CD4-positive, alpha-beta T cell (primary cell): ENCODE measurements around the gene MAGI3. TPM values are rescaled to one million over a fixed set of nuclear protein-coding genes. Genes with fewer than 3 reads are reported as not detected.

Experiments used
- ATAC-seq: fragments of 200-7000 bp; cut with Tn5 transposase; one replicate; pipeline ENCODE4 v1.10.0; 2022; ENCODE audit warnings: mild to moderate bottlenecking; ENCODE audit not compliant: poor library complexity
- CTCF ChIA-PET: fragments of 350-600 bp; sonication (Branson Sonifier 250); formaldehyde crosslinking; loops from one replicate; lab custom pipeline; 2021; ENCODE audit warnings: antibody characterized with exemption, inconsistent platforms; lab: Charles Lee
- POLR2A ChIA-PET: fragments of 350-600 bp; sonication (Branson Sonifier 250); formaldehyde crosslinking; loops from one replicate; lab custom pipeline; 2021; ENCODE audit warnings: antibody characterized with exemption, inconsistent platforms; lab: Charles Lee
- DNase-seq, 14 experiments: peaks; one replicate each; pipeline ENCODE4 v3.0.0-alpha.2; 2013 to 2020; ENCODE audit warnings: mixed read lengths in 2 of 14
- H3K27ac ChIP-seq, 2 donors: one replicate each; pipeline versions ENCODE4 v1.5.1 to v1.7.0; 2013; ENCODE audit warnings: low read length in 2 of 2, low read depth in 1 of 2, mild to moderate bottlenecking in 1 of 2
- H3K27me3 ChIP-seq, 2 experiments: 1 replicate in 1 of 2; 2 replicates in 1 of 2; pipeline versions ENCODE4 v1.6.1 to v1.7.0; 2013; ENCODE audit warnings: low read length in 2 of 2, control low read depth in 1 of 2, mild to moderate bottlenecking in 1 of 2, moderate library complexity in 1 of 2; ENCODE audit not compliant: insufficient read depth in 2 of 2, control insufficient read depth in 1 of 2
- H3K36me3 ChIP-seq: one replicate; pipeline ENCODE4 v1.6.1; 2013; ENCODE audit warnings: low read length, control low read depth; ENCODE audit not compliant: insufficient read depth
- H3K4me1 ChIP-seq: one replicate; pipeline ENCODE4 v1.6.1; 2013; ENCODE audit warnings: low read length, control low read depth; ENCODE audit not compliant: insufficient read depth
- H3K4me3 ChIP-seq: one replicate; pipeline ENCODE4 v1.5.1; 2013; ENCODE audit warnings: mild to moderate bottlenecking, low read length, moderate library complexity
- H3K9me3 ChIP-seq, 2 experiments: 1 replicate in 1 of 2; 2 replicates in 1 of 2; pipeline versions ENCODE4 v1.6.1 to v1.7.0; 2013; ENCODE audit warnings: low read length in 2 of 2, mild to moderate bottlenecking in 2 of 2, control low read depth in 1 of 2, moderate library complexity in 1 of 2; ENCODE audit not compliant: control insufficient read depth in 1 of 2, insufficient read depth in 1 of 2
- H3K27ac Mint-ChIP-seq: one replicate; pipeline ENCODE4 v1.8.0; 2020; ENCODE audit warnings: mixed read lengths
- H3K27me3 Mint-ChIP-seq: one replicate; pipeline ENCODE4 v1.8.0; 2021; ENCODE audit warnings: mixed read lengths
- H3K36me3 Mint-ChIP-seq: one replicate; pipeline ENCODE4 v1.8.0; 2021; ENCODE audit warnings: low read depth, mixed read lengths
- H3K4me1 Mint-ChIP-seq: one replicate; pipeline ENCODE4 v1.8.0; 2021; ENCODE audit warnings: low read depth, mixed read lengths
- H3K4me3 Mint-ChIP-seq: one replicate; pipeline ENCODE4 v1.8.0; 2020; ENCODE audit warnings: mild to moderate bottlenecking, mixed read lengths
- H3K9me3 Mint-ChIP-seq: one replicate; pipeline ENCODE4 v1.8.0; 2020; ENCODE audit warnings: mixed read lengths
- CTCF ChIP-seq: fragments of 200-600 bp; IDR thresholded peaks from one replicate; pipeline ENCODE4 v1.8.0; 2022; ENCODE audit warnings: antibody characterized with exemption, mild to moderate bottlenecking
- intact Hi-C, 2 experiments: fragments of 100-400 bp; cut with DNase I in 1 of 2; cut with micrococcal nuclease in 1 of 2; formaldehyde crosslinking; loops; one replicate each; pipeline versions ENCODE4 v1.15.1 to v1.9.0; 2023 to 2025; cut with DNase I, micrococcal nuclease
- total RNA-seq, 174 experiments: library from RNA in 2 of 174; stranded (reverse) in 2 of 174; gene quantifications; one replicate each; pipeline ENCODE4 v1.2.3 and lab custom pipeline; 2021 to 2026

The MAGI3 gene
- total RNA-seq, 2 experiments from 2014 or later: 6.7 to 8.7 TPM

- Mint-ChIP-seq H3K4me3 (peak overlapping the region; percentile 92), H3K27me3 (no peaks in the 10 kb centered on the region), H3K27ac (peak overlapping the region; percentile 50), H3K4me1 (peaks cover 28% of the 10 kb centered on the region), H3K9me3 (no peaks in the 10 kb centered on the region), H3K36me3 (peaks cover 5% of the 10 kb centered on the region)
- ChIA-PET CTCF (interaction anchor here (0.5 kb wide), 1 partner anchor 369 kb away, joined by 3 read pairs; no protein-coding TSS in a partner anchor), POLR2A (interaction anchor here (0.6 to 2.0 kb wide), 7 partner anchors 14 to 1122 kb away, joined by 3 to 11 read pairs (median 5); partner anchors contain the start of genes LRIG2, PPM1J and TRIM33)
- DNase-seq (peak in 5 of 14 experiments; percentile 2 to 38 (median 13)), ATAC-seq (no peak)
- no peaks in the 10 kb centered on the region for H3K9me3 ChIP-seq
- peak overlapping the region; percentile 43 to 46 for H3K27ac ChIP-seq
- H3K4me3 ChIP-seq: peak overlapping the region; percentile 91
- TF ChIP-seq CTCF: no peak
- H3K4me1 ChIP-seq: peaks cover 25% of the 10 kb centered on the region
- H3K27me3 ChIP-seq: no peaks in the 10 kb centered on the region
- intact Hi-C loops: loop anchor here in 1 of 2 experiments (5.0 to 10.0 kb wide), 4 partner anchors 312 to 1195 kb away; partner anchors contain the start of genes BCAS2 and PPM1J
- no peaks in the 10 kb centered on the region for H3K36me3 ChIP-seq
These were observed 859 bp upstream of the MAGI3 start for GRCh38 chr1:113389359-113389952.

GRCh38 chr1:113390871-113391648 lies 745 bp downstream of the MAGI3 start:
- Mint-ChIP-seq H3K36me3 (peaks cover 5% of the 10 kb centered on the region), H3K27me3 (no peaks in the 10 kb centered on the region), H3K4me3 (peak overlapping the region; percentile 86), H3K27ac (peak overlapping the region; percentile 67), H3K4me1 (peaks cover 28% of the 10 kb centered on the region), H3K9me3 (no peaks in the 10 kb centered on the region)
- ATAC-seq (peak; percentile 7), DNase-seq (peak in 13 of 14 experiments; percentile 22 to 77 (median 40))
- intact Hi-C loops: loop anchor here (2.0 to 10.0 kb wide), 6 partner anchors 16 to 1386 kb away; partner anchors contain the start of genes CTTNBP2NL (in 1 of the 2), RSBN1 (in 1 of the 2) and SLC16A1 (in 1 of the 2)
- no peak overlapping the region for H3K27ac ChIP-seq
- peaks cover 25% of the 10 kb centered on the region for H3K4me1 ChIP-seq
- ChIA-PET CTCF (interaction anchor here (1.2 to 1.4 kb wide), 2 partner anchors 8 to 319 kb away, joined by 3 to 4 read pairs; partner anchors contain the start of gene LRIG2), POLR2A (interaction anchor here (0.8 to 2.0 kb wide), 7 partner anchors 24 to 676 kb away, joined by 3 to 16 read pairs (median 4); partner anchors contain the start of gene PPM1J)
- peak overlapping the region; percentile 91 for H3K4me3 ChIP-seq
- TF ChIP-seq CTCF: no peak
- H3K36me3 ChIP-seq: no peaks in the 10 kb centered on the region
- H3K27me3 ChIP-seq: no peaks in the 10 kb centered on the region
- H3K9me3 ChIP-seq: no peaks in the 10 kb centered on the region

- peaks cover 25% of the 10 kb centered on the region for H3K4me1 ChIP-seq
- Mint-ChIP-seq H3K9me3 (no peaks in the 10 kb centered on the region), H3K36me3 (peaks cover 5% of the 10 kb centered on the region), H3K4me3 (peak overlapping the region; percentile 86), H3K4me1 (peaks cover 28% of the 10 kb centered on the region), H3K27ac (peak overlapping the region; percentile 67), H3K27me3 (no peaks in the 10 kb centered on the region)
- intact Hi-C loops: loop anchor here (2.0 to 10.0 kb wide), 6 partner anchors 15 to 1386 kb away; partner anchors contain the start of genes CTTNBP2NL (in 1 of the 2), RSBN1 (in 1 of the 2) and SLC16A1 (in 1 of the 2)
- ChIA-PET CTCF (interaction anchor here (1.2 to 1.4 kb wide), 2 partner anchors 8 to 319 kb away, joined by 3 to 4 read pairs; partner anchors contain the start of gene LRIG2), POLR2A (interaction anchor here (0.8 to 1.9 kb wide), 4 partner anchors 23 to 319 kb away, joined by 3 to 16 read pairs (median 4); no protein-coding TSS in a partner anchor)
- ATAC-seq: peak; percentile 32
- H3K36me3 ChIP-seq: no peaks in the 10 kb centered on the region
- H3K9me3 ChIP-seq: no peaks in the 10 kb centered on the region
- H3K4me3 ChIP-seq: peak overlapping the region; percentile 91
- H3K27me3 ChIP-seq: no peaks in the 10 kb centered on the region
- no peak for TF ChIP-seq CTCF
- no peak overlapping the region for H3K27ac ChIP-seq
- DNase-seq: peak in 8 of 14 experiments; percentile 4 to 61 (median 18)
These were observed 1.4 kb downstream of the MAGI3 start for GRCh38 chr1:113391649-113392271.
